ENCODE results near the gene IGIP.
"Not testable (repeated sequence)": the region's sequence is repeated elsewhere in the genome, so short reads cannot be mapped to it uniquely, and the experiment has no call there.

DNA sequence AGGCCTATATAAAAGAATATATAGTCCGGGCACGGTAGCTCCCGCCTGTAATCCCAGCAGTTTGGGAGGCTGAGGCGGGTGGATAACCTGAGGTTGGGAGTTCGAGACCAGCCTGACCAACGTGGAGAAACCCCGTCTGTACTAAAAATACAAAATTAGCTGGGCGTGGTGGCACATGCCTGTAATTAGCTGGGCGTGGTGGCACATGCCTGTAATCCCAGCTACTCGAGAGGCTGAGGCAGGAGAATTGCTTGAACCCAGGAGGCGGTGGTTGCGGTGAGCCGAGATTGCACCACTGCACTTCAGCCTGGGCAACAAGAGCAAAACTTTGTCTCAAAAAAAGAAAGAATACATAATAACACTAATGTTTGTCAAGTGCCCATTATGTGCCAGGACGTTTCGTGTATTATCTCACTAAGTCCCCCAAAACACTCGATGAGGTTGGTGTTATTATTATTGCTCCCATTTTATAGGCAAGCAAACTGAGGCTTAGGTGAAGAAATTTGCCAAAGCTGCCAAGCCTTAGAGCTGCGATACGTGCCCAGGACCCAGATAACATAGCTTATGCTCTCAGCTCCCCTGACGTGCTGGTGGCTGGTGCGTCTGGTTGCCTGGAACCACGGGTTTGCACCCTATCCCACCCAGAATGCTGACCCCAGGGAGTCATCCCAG, 29.1 kb downstream of the IGIP start:
- TF ChIP-seq ZNF8 (CRISPR knock-in tag; IDR thresholded peaks at IDR 0.05); RARB (CRISPR knock-in tag; IDR thresholded peaks at IDR 0.05); ZFP30 (CRISPR knock-in tag; IDR thresholded peaks at IDR 0.05); ARNTL (CRISPR knock-in tag; IDR thresholded peaks at IDR 0.05; ENCODE audit: borderline replicate concordance, low read depth); TCF4 (CRISPR knock-in tag; IDR thresholded peaks at IDR 0.05; ENCODE audit: borderline replicate concordance); ZFP3 (CRISPR knock-in tag; IDR thresholded peaks at IDR 0.05): not testable (repeated sequence)
- TF ChIP-seq, protein P1, sequence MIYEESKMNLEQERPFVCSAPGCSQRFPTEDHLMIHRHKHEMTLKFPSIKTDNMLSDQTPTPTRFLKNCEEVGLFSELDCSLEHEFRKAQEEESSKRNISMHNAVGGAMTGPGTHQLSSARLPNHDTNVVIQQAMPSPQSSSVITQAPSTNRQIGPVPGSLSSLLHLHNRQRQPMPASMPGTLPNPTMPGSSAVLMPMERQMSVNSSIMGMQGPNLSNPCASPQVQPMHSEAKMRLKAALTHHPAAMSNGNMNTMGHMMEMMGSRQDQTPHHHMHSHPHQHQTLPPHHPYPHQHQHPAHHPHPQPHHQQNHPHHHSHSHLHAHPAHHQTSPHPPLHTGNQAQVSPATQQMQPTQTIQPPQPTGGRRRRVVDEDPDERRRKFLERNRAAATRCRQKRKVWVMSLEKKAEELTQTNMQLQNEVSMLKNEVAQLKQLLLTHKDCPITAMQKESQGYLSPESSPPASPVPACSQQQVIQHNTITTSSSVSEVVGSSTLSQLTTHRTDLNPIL (CRISPR knock-in tag; IDR thresholded peaks at IDR 0.05; ENCODE audit: low read depth), result not testable (repeated sequence)
